ENCODE data around the gene FHIT. TPM values are rescaled to one million over a fixed set of nuclear protein-coding genes. Genes with fewer than 3 reads are reported as not detected.

Gene FHIT
- total and polyA plus RNA-seq, 4 donors = 2.1 to 14.7 (median 6.6) TPM

DNA sequence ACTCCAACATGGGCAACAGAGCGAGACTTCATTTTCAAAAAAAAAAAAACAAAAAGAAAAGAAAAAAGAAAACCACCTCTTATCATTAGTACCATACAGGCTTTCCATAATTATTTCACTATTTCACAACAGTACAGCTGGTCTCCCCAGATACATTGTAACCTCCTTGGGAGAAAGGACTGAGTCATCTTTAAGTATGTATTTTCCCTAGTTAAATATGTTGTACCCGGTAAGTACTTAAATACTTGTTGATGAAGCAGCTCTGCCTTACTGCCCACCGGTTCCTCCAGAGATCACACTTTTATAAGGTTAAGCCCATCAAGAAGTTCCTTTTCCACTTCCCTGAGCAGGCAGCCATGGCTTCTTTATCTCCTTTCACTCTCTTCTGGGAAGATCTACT is 1412.0 kb downstream of the FHIT start:
- no peak overlapping the region for H3K9ac ChIP-seq (ENCODE audit: low read depth in 1 of 2, low read length in 2 of 2)
- H3K4me1 ChIP-seq (ENCODE audit: control insufficient read depth in 4 of 4, insufficient read depth in 4 of 4, low read length in 3 of 4) = no peaks in the 10 kb centered on the region
- 94% methylated on average over 3 of the region's 3 CpGs for WGBS
- H3K9me3 ChIP-seq (ENCODE audit: control insufficient read depth in 4 of 4, low read length in 3 of 4) = peaks cover 0 to 2% (median 0%) of the 10 kb centered on the region in 4 donors
- no peak for TF ChIP-seq TAF1 (conservative IDR thresholded peaks at IDR 0.05)
- TF ChIP-seq NR2F2 (IDR thresholded peaks at IDR 0.05) = no peak
- TF ChIP-seq, protein P1, sequence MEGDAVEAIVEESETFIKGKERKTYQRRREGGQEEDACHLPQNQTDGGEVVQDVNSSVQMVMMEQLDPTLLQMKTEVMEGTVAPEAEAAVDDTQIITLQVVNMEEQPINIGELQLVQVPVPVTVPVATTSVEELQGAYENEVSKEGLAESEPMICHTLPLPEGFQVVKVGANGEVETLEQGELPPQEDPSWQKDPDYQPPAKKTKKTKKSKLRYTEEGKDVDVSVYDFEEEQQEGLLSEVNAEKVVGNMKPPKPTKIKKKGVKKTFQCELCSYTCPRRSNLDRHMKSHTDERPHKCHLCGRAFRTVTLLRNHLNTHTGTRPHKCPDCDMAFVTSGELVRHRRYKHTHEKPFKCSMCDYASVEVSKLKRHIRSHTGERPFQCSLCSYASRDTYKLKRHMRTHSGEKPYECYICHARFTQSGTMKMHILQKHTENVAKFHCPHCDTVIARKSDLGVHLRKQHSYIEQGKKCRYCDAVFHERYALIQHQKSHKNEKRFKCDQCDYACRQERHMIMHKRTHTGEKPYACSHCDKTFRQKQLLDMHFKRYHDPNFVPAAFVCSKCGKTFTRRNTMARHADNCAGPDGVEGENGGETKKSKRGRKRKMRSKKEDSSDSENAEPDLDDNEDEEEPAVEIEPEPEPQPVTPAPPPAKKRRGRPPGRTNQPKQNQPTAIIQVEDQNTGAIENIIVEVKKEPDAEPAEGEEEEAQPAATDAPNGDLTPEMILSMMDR (IDR thresholded peaks at IDR 0.05; ENCODE audit: low read depth, low read length, missing input control) = no peak
- TF ChIP-seq HNF4A (conservative IDR thresholded peaks at IDR 0.05) = no peak
- TF ChIP-seq HNF4G (IDR thresholded peaks at IDR 0.05) = no peak
- TF ChIP-seq GABPA (IDR thresholded peaks at IDR 0.05 in 1 of 2, conservative IDR thresholded peaks at IDR 0.05 in 1 of 2) = no peak
- TF ChIP-seq EGR1 (IDR thresholded peaks at IDR 0.05; ENCODE audit: low read depth in 2 of 2) = no peak
- TF ChIP-seq FOXA2 (IDR thresholded peaks at IDR 0.05) = no peak
- no peak for TF ChIP-seq YY1 (IDR thresholded peaks at IDR 0.05)
- TF ChIP-seq, protein P2, sequence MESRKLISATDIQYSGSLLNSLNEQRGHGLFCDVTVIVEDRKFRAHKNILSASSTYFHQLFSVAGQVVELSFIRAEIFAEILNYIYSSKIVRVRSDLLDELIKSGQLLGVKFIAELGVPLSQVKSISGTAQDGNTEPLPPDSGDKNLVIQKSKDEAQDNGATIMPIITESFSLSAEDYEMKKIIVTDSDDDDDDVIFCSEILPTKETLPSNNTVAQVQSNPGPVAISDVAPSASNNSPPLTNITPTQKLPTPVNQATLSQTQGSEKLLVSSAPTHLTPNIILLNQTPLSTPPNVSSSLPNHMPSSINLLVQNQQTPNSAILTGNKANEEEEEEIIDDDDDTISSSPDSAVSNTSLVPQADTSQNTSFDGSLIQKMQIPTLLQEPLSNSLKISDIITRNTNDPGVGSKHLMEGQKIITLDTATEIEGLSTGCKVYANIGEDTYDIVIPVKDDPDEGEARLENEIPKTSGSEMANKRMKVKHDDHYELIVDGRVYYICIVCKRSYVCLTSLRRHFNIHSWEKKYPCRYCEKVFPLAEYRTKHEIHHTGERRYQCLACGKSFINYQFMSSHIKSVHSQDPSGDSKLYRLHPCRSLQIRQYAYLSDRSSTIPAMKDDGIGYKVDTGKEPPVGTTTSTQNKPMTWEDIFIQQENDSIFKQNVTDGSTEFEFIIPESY (IDR thresholded peaks at IDR 0.05) = no peak
- no peak for TF ChIP-seq FOXA1 (IDR thresholded peaks at IDR 0.05)
- no peak for TF ChIP-seq RAD21 (IDR thresholded peaks at IDR 0.05)
- TF ChIP-seq, protein P3, sequence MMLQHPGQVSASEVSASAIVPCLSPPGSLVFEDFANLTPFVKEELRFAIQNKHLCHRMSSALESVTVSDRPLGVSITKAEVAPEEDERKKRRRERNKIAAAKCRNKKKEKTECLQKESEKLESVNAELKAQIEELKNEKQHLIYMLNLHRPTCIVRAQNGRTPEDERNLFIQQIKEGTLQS (IDR thresholded peaks at IDR 0.05) = no peak
- TF ChIP-seq, protein P4, sequence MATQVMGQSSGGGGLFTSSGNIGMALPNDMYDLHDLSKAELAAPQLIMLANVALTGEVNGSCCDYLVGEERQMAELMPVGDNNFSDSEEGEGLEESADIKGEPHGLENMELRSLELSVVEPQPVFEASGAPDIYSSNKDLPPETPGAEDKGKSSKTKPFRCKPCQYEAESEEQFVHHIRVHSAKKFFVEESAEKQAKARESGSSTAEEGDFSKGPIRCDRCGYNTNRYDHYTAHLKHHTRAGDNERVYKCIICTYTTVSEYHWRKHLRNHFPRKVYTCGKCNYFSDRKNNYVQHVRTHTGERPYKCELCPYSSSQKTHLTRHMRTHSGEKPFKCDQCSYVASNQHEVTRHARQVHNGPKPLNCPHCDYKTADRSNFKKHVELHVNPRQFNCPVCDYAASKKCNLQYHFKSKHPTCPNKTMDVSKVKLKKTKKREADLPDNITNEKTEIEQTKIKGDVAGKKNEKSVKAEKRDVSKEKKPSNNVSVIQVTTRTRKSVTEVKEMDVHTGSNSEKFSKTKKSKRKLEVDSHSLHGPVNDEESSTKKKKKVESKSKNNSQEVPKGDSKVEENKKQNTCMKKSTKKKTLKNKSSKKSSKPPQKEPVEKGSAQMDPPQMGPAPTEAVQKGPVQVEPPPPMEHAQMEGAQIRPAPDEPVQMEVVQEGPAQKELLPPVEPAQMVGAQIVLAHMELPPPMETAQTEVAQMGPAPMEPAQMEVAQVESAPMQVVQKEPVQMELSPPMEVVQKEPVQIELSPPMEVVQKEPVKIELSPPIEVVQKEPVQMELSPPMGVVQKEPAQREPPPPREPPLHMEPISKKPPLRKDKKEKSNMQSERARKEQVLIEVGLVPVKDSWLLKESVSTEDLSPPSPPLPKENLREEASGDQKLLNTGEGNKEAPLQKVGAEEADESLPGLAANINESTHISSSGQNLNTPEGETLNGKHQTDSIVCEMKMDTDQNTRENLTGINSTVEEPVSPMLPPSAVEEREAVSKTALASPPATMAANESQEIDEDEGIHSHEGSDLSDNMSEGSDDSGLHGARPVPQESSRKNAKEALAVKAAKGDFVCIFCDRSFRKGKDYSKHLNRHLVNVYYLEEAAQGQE (IDR thresholded peaks at IDR 0.05) = no peak
- TF ChIP-seq, protein P5, sequence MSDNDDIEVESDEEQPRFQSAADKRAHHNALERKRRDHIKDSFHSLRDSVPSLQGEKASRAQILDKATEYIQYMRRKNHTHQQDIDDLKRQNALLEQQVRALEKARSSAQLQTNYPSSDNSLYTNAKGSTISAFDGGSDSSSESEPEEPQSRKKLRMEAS (IDR thresholded peaks at IDR 0.05) = no peak
- no peak for TF ChIP-seq SP1 (IDR thresholded peaks at IDR 0.05)
- TF ChIP-seq JUND (IDR thresholded peaks at IDR 0.05) = no peak
- TF ChIP-seq RXRA (IDR thresholded peaks at IDR 0.05) = no peak
- H3K27me3 ChIP-seq (ENCODE audit: control insufficient read depth in 4 of 4, insufficient read depth in 4 of 4, low read length in 3 of 4) = no peaks in the 10 kb centered on the region
- no peaks in the 10 kb centered on the region for H3K36me3 ChIP-seq (ENCODE audit: control insufficient read depth in 4 of 4, insufficient read depth in 3 of 4, low read depth in 1 of 4, low read length in 3 of 4)
- no peak overlapping the region for H3K27ac ChIP-seq (ENCODE audit: low read depth in 1 of 2, low read length in 2 of 2)
- DNase-seq (ENCODE audit: low spot score) = no peak
- H3K4me3 ChIP-seq (ENCODE audit: low read depth in 1 of 3, low read length in 3 of 3) = no peak overlapping the region

Data from liver (tissue), 9 donors.